ENCODE results near the gene PLA2G2D.

PLA2G2D gene

GRCh38 chr1:20117236-20117635 is 2.1 kb downstream of the PLA2G2D start:
- in situ Hi-C loops (cut with HindIII; ENCODE audit: low sequenced_read_pairs): no loop called here

- in situ Hi-C loops (cut with HindIII; ENCODE audit: low sequenced_read_pairs): no loop called here
Measured at GRCh38 chr1:20115916-20116315, 3.4 kb downstream of the PLA2G2D start.

GRCh38 chr1:20115479-20115878 is 3.9 kb downstream of the PLA2G2D start:
- in situ Hi-C loops (cut with HindIII; ENCODE audit: low sequenced_read_pairs): no loop called here

- in situ Hi-C loops (cut with HindIII; ENCODE audit: low sequenced_read_pairs): no loop called here
Measured at GRCh38 chr1:20114021-20114648, 5.2 kb downstream of the PLA2G2D start.

- in situ Hi-C loops (cut with HindIII; ENCODE audit: low sequenced_read_pairs): no loop called here
Measured at GRCh38 chr1:20112279-20113000, 6.9 kb downstream of the PLA2G2D start.

GRCh38 chr1:20111452-20111851 is 7.9 kb downstream of the PLA2G2D start:
- in situ Hi-C loops (cut with HindIII; ENCODE audit: low sequenced_read_pairs): no loop called here

- in situ Hi-C loops (cut with HindIII; ENCODE audit: low sequenced_read_pairs): no loop called here
Measured at GRCh38 chr1:20110679-20111078, 8.7 kb downstream of the PLA2G2D start.

- in situ Hi-C loops (cut with HindIII; ENCODE audit: low sequenced_read_pairs): no loop called here
Measured at GRCh38 chr1:20109223-20109856, 10.0 kb downstream of the PLA2G2D start.

GRCh38 chr1:20108366-20109123 is 10.8 kb downstream of the PLA2G2D start:
- in situ Hi-C loops (cut with HindIII; ENCODE audit: low sequenced_read_pairs): no loop called here

GRCh38 chr1:20107796-20108195 is 11.5 kb downstream of the PLA2G2D start:
- in situ Hi-C loops (cut with HindIII; ENCODE audit: low sequenced_read_pairs): no loop called here

GRCh38 chr1:20107351-20107750 is 12.0 kb downstream of the PLA2G2D start:
- in situ Hi-C loops (cut with HindIII; ENCODE audit: low sequenced_read_pairs): no loop called here

GRCh38 chr1:20105856-20106255 is 13.5 kb downstream of the PLA2G2D start:
- in situ Hi-C loops (cut with HindIII; ENCODE audit: low sequenced_read_pairs): no loop called here

GRCh38 chr1:20102875-20103274 is 16.5 kb downstream of the PLA2G2D start:
- in situ Hi-C loops (cut with HindIII; ENCODE audit: low sequenced_read_pairs): no loop called here

- in situ Hi-C loops (cut with HindIII; ENCODE audit: low sequenced_read_pairs): no loop called here
Measured at GRCh38 chr1:20100632-20101355, 18.5 kb downstream of the PLA2G2D start.

- in situ Hi-C loops (cut with HindIII; ENCODE audit: low sequenced_read_pairs): no loop called here
Measured at GRCh38 chr1:20099533-20099932, 19.8 kb downstream of the PLA2G2D start.

- in situ Hi-C loops (cut with HindIII; ENCODE audit: low sequenced_read_pairs): no loop called here
Measured at GRCh38 chr1:20096840-20097447, 22.4 kb downstream of the PLA2G2D start.

- in situ Hi-C loops (cut with HindIII; ENCODE audit: low sequenced_read_pairs): no loop called here
Measured at GRCh38 chr1:20095564-20096434, 23.5 kb downstream of the PLA2G2D start.

GRCh38 chr1:20093940-20094391 is 25.4 kb downstream of the PLA2G2D start:
- in situ Hi-C loops (cut with HindIII; ENCODE audit: low sequenced_read_pairs): no loop called here

GRCh38 chr1:20093303-20093702 is 26.0 kb downstream of the PLA2G2D start:
- in situ Hi-C loops (cut with HindIII; ENCODE audit: low sequenced_read_pairs): no loop called here
